NCI-H1930 (cell line): ENCODE results near the gene DYTN.

Experiments used
- DNase-seq, 2 experiments: peaks; one replicate each; lab custom pipeline; 2025; lab: John Stamatoyannopoulos, UW

Gene DYTN

DNA sequence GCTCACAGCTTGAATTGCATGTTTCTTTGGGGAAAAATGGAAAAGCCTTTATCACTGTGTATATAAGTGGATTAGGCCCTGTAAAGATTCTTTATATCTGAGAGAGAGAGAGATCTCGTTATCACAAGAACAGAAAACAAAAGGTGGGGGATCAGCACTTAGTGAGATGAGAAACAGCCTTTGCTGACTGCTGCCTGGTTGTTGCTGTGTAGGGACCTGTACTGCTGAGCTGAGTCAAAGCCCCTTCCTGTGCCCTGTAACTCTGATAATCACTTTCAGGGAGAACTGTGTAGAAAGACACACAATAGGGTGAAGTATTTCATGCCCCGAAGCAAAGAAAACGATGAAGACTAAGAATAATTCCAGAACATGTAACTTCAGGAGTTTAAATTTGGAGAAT, 106.5 kb downstream of the DYTN start:
- DNase-seq: no peak

DNA sequence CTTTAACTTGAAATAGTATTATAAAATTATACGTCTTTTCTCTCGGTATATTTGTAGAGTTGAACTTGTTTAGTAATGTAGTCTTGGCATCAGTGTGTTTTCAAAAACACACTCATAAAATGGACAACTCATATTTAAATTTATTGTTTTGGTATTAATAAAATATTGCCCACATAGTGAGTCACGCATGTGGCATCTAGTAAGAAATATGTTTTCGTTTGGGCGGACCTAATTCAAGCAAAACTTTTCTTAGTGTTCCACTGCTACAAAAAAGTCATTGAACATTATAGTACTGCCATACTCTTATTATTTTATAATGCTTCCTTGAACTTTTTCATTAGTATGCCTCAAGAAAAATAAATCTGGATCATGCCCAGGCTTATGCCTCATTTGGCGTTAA, 107.0 kb downstream of the DYTN start:
- no peak for DNase-seq

DNA sequence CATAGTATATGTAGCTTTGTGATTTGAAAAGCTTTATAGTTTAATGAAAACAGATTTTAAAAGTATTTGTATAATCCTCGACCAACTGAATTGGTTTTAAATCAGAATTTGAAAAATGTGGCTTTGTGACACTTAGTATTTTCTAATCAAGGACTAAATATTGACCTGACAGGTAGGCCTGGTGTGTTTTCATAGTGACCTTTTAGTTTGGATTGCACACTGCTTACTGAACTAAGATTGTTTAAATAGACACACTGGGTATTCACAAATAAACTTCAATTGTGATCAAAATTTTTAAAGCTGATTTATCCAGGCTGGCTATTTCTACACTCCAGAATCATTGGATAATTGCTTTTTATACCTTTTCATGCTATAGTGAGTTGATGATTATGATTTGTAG, 107.7 kb downstream of the DYTN start:
- no peak for DNase-seq

DNA sequence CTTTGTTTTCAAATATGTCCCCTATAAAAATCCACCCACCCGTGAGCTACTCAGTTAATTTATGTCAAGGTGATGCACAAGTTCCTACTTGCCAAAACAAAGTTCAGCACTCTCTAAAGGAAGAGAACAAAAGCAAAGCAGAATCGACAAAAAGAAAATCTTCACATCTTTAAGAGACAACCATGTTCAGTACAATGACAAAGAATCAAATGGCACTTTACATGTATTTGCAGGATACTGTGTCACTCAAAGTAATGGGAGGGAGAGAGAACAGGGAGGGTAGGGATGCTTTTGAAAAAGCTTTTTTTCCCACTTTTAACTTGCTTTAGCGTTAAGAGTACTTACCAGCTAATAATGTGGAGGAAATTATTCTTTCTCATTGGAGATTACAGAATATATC, 115.0 kb downstream of the DYTN start:
- no peak for DNase-seq
